Measurements from ENCODE around the gene MYOM1. TPM values are rescaled to one million over a fixed set of nuclear protein-coding genes. Genes with fewer than 3 reads are reported as not detected.

MYOM1 gene
- total RNA-seq, 1 experiment from 2014 or later: 0.37 TPM

- no TSS peak for BruUV-seq (replicated peaks)
- ChIA-PET CTCF (no interaction called here), POLR2A (ENCODE audit: low non-redundant PET) (no interaction called here)
- no peaks in the 10 kb centered on the region for H3K27me3 ChIP-seq (replicated peaks; ENCODE audit: insufficient read depth, low read depth, low read length, poor library complexity)
- no peaks in the 10 kb centered on the region for H3K36me3 ChIP-seq (ENCODE audit: insufficient read depth, low read length, poor library complexity, severe bottlenecking)
- no peak for DNase-seq (ENCODE audit: low spot score)
- no peak for TF ChIP-seq CTCF (conservative IDR thresholded peaks at IDR 0.05; ENCODE audit: low read depth, low read length)
- TF ChIP-seq EZH2 (IDR thresholded peaks at IDR 0.05; ENCODE audit: borderline replicate concordance, low read depth, low read length, poor library complexity, severe bottlenecking): no peak
- no peaks in the 10 kb centered on the region for H3K9me3 ChIP-seq (ENCODE audit: low read depth, low read length, poor library complexity, severe bottlenecking)
- no peak overlapping the region for H3K27ac ChIP-seq (ENCODE audit: low read depth, low read length, poor library complexity, severe bottlenecking)
- intact Hi-C loops (cut with micrococcal nuclease; ENCODE audit: unreplicated experiment): no loop called here
- no peaks in the 10 kb centered on the region for H3K4me1 ChIP-seq (ENCODE audit: insufficient read depth, low read length, poor library complexity, severe bottlenecking)
- H3K4me3 ChIP-seq (ENCODE audit: low read depth, low read length, poor library complexity, severe bottlenecking): no peak overlapping the region
Measured at GRCh38 chr18:3118195-3119010, 101.4 kb downstream of the MYOM1 start.

- ChIA-PET POLR2A (ENCODE audit: low non-redundant PET) (no interaction called here), CTCF (no interaction called here)
- Histone ChIP-seq H3K4me1 (ENCODE audit: insufficient read depth, low read length, poor library complexity, severe bottlenecking) (no peaks in the 10 kb centered on the region), H3K27me3 (replicated peaks; ENCODE audit: insufficient read depth, low read depth, low read length, poor library complexity) (no peaks in the 10 kb centered on the region), H3K4me3 (ENCODE audit: low read depth, low read length, poor library complexity, severe bottlenecking) (no peak overlapping the region), H3K27ac (ENCODE audit: low read depth, low read length, poor library complexity, severe bottlenecking) (no peak overlapping the region), H3K36me3 (ENCODE audit: insufficient read depth, low read length, poor library complexity, severe bottlenecking) (no peaks in the 10 kb centered on the region), H3K9me3 (ENCODE audit: low read depth, low read length, poor library complexity, severe bottlenecking) (no peaks in the 10 kb centered on the region)
- no TSS peak for BruUV-seq (replicated peaks)
- intact Hi-C loops (cut with micrococcal nuclease; ENCODE audit: unreplicated experiment): no loop called here
- no peak for DNase-seq (ENCODE audit: low spot score)
- TF ChIP-seq CTCF (conservative IDR thresholded peaks at IDR 0.05; ENCODE audit: low read depth, low read length): no peak
- TF ChIP-seq EZH2 (IDR thresholded peaks at IDR 0.05; ENCODE audit: borderline replicate concordance, low read depth, low read length, poor library complexity, severe bottlenecking): no peak
Measured at GRCh38 chr18:3117493-3118192, 102.1 kb downstream of the MYOM1 start.

- no TSS peak for BruUV-seq (replicated peaks)
- Histone ChIP-seq H3K27me3 (replicated peaks; ENCODE audit: insufficient read depth, low read depth, low read length, poor library complexity) (no peaks in the 10 kb centered on the region), H3K4me1 (ENCODE audit: insufficient read depth, low read length, poor library complexity, severe bottlenecking) (no peaks in the 10 kb centered on the region), H3K4me3 (ENCODE audit: low read depth, low read length, poor library complexity, severe bottlenecking) (no peak overlapping the region), H3K36me3 (ENCODE audit: insufficient read depth, low read length, poor library complexity, severe bottlenecking) (no peaks in the 10 kb centered on the region), H3K27ac (ENCODE audit: low read depth, low read length, poor library complexity, severe bottlenecking) (no peak overlapping the region), H3K9me3 (ENCODE audit: low read depth, low read length, poor library complexity, severe bottlenecking) (no peaks in the 10 kb centered on the region)
- no peak for TF ChIP-seq CTCF (conservative IDR thresholded peaks at IDR 0.05; ENCODE audit: low read depth, low read length)
- TF ChIP-seq EZH2 (IDR thresholded peaks at IDR 0.05; ENCODE audit: borderline replicate concordance, low read depth, low read length, poor library complexity, severe bottlenecking): no peak
- intact Hi-C loops (cut with micrococcal nuclease; ENCODE audit: unreplicated experiment): no loop called here
- CTCF ChIA-PET: no interaction called here
- POLR2A ChIA-PET (ENCODE audit: low non-redundant PET): no interaction called here
- no peak for DNase-seq (ENCODE audit: low spot score)
Measured at GRCh38 chr18:3115447-3116030, 104.2 kb downstream of the MYOM1 start.
